Astrocyte (in vitro differentiated cells and primary cell): ENCODE measurements around the gene SCARF2.

Experiments
- EZH2 ChIP-seq: IDR thresholded peaks from 2 replicates; pipeline ENCODE4 v1.6.1; 2012; ENCODE audit warnings: mild to moderate bottlenecking, low read length, inconsistent platforms; ENCODE audit not compliant: insufficient read depth
- TF ChIP-seq, protein P1 (sequence below): IDR thresholded peaks from 2 replicates; pipeline ENCODE4 v1.5.1; 2011; ENCODE audit warnings: low read depth, mild to moderate bottlenecking, inconsistent platforms, low read length, moderate library complexity; ENCODE audit not compliant: insufficient read depth

DNA sequence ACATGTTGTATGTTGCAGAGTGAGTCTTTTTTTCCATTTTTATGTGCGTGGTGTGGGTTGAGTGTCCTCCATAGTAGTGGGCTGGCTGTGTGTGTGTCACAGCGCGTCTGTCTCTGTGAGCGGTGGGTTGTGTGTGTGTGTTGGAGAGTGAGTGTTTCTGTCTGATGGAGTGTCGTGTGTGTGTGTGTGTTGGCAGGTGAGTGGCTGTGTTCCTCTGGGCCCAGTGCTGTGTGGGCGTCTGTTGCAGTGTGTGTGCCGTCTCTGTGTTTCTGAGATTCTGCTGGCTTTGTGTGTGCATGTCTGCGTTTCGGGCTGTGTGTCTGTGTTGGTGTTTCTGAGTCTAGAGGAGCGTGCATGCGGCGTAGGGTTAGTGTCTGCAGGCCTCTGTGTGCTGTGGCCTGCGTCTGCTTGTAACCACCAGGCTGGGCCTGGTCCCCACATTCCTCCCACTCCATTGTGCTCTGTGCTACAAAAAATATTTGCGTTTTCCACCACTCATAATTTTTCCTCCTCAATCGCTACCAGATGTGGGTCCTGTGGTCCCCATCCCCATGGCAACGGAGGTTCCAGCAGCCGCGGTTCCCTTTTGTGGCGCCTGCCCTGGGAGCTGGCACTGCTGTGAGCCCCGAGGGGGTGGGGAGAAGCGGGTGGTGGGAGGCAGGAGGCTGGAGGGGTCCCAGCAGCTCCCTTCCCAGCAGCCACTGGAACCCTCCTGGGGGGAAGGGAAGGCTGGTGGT, 15.2 kb downstream of the SCARF2 start:
- TF ChIP-seq, protein P1, sequence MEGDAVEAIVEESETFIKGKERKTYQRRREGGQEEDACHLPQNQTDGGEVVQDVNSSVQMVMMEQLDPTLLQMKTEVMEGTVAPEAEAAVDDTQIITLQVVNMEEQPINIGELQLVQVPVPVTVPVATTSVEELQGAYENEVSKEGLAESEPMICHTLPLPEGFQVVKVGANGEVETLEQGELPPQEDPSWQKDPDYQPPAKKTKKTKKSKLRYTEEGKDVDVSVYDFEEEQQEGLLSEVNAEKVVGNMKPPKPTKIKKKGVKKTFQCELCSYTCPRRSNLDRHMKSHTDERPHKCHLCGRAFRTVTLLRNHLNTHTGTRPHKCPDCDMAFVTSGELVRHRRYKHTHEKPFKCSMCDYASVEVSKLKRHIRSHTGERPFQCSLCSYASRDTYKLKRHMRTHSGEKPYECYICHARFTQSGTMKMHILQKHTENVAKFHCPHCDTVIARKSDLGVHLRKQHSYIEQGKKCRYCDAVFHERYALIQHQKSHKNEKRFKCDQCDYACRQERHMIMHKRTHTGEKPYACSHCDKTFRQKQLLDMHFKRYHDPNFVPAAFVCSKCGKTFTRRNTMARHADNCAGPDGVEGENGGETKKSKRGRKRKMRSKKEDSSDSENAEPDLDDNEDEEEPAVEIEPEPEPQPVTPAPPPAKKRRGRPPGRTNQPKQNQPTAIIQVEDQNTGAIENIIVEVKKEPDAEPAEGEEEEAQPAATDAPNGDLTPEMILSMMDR = no peak
- no peak for TF ChIP-seq EZH2
